CD14-positive monocyte (primary cell): ENCODE data around the gene RPS6KA5. TPM values are rescaled to one million over a fixed set of nuclear protein-coding genes. Genes with fewer than 3 reads are reported as not detected.

Experiments
- DNase-seq, 3 donors: peaks; one replicate each; pipeline ENCODE4 v3.0.0-alpha.2; 2011 to 2022
- H2AFZ ChIP-seq: 2 replicates; pipeline ENCODE4 v1.6.0; 2012; ENCODE audit warnings: mild to moderate bottlenecking, low read depth, low read length, inconsistent platforms; ENCODE audit not compliant: insufficient read depth, poor library complexity, severe bottlenecking
- H3K27ac ChIP-seq, 2 donors: 1 replicate in 1 of 2; 2 replicates in 1 of 2; pipeline ENCODE4 v1.5.1; 2012 to 2013; ENCODE audit warnings: low read length in 2 of 2, control low read depth in 1 of 2, inconsistent platforms in 1 of 2, low read depth in 1 of 2, mild to moderate bottlenecking in 1 of 2
- H3K27me3 ChIP-seq, 2 donors: one replicate each; pipeline versions ENCODE4 v1.6.0 to v1.6.1; 2011 to 2013; ENCODE audit warnings: low read length in 2 of 2; ENCODE audit not compliant: control insufficient read depth in 2 of 2, insufficient read depth in 2 of 2
- H3K36me3 ChIP-seq, 2 donors: replicated peaks in 1 of 2; 1 replicate in 1 of 2; 2 replicates in 1 of 2; pipeline versions ENCODE4 v1.5.1 to v1.6.1; 2012 to 2013; ENCODE audit warnings: low read length in 2 of 2, control low read depth in 1 of 2, inconsistent platforms in 1 of 2, mild to moderate bottlenecking in 1 of 2; ENCODE audit not compliant: insufficient read depth in 2 of 2, control insufficient read depth in 1 of 2
- H3K4me1 ChIP-seq, 2 donors: 1 replicate in 1 of 2; 2 replicates in 1 of 2; pipeline versions ENCODE4 v1.5.1 to v1.6.1; 2012 to 2013; ENCODE audit warnings: low read length in 2 of 2, control low read depth in 1 of 2, inconsistent platforms in 1 of 2, mild to moderate bottlenecking in 1 of 2, moderate library complexity in 1 of 2; ENCODE audit not compliant: insufficient read depth in 2 of 2, control insufficient read depth in 1 of 2
- H3K4me2 ChIP-seq: replicated peaks from 2 replicates; pipeline ENCODE3; 2012; ENCODE audit warnings: low read length, moderate library complexity, mild to moderate bottlenecking; ENCODE audit not compliant: poor library complexity, severe bottlenecking; ENCODE audit errors: extremely low read depth
- H3K4me3 ChIP-seq, 3 experiments: fragments of 200-600 bp in 1 of 3; sonication (generic) in 1 of 3; replicated peaks in 1 of 3; 1 replicate in 2 of 3; 2 replicates in 1 of 3; pipeline ENCODE4 v1.5.1; 2011 to 2013; ENCODE audit warnings: low read length in 3 of 3, mild to moderate bottlenecking in 3 of 3, control low read depth in 2 of 3, low read depth in 2 of 3, inconsistent platforms in 1 of 3, moderate library complexity in 1 of 3
- H3K79me2 ChIP-seq: 2 replicates; pipeline ENCODE4 v1.6.0; 2012; ENCODE audit warnings: mild to moderate bottlenecking, control low read depth, inconsistent platforms, low read length, moderate library complexity; ENCODE audit not compliant: insufficient read depth
- H3K9ac ChIP-seq: 2 replicates; pipeline ENCODE4 v1.6.0; 2017; ENCODE audit warnings: low read length, mild to moderate bottlenecking; ENCODE audit not compliant: insufficient read depth, poor library complexity, severe bottlenecking
- H3K9me3 ChIP-seq, 2 donors: replicated peaks in 1 of 2; 1 replicate in 1 of 2; 2 replicates in 1 of 2; pipeline versions ENCODE4 v1.5.1 to v1.6.1; 2012 to 2013; ENCODE audit warnings: low read length in 2 of 2, control low read depth in 1 of 2; ENCODE audit not compliant: control insufficient read depth in 1 of 2, insufficient read depth in 1 of 2
- H4K20me1 ChIP-seq: 2 replicates; pipeline ENCODE4 v1.6.0; 2012; ENCODE audit warnings: mild to moderate bottlenecking, low read length, control low read depth, moderate library complexity; ENCODE audit not compliant: insufficient read depth
- H3K27ac Mint-ChIP-seq, 7 donors: one replicate each; pipeline ENCODE4 v1.8.0; 2020; ENCODE audit warnings: mild to moderate bottlenecking in 7 of 7, mixed read lengths in 7 of 7, moderate library complexity in 6 of 7, inconsistent platforms in 2 of 7
- H3K27me3 Mint-ChIP-seq, 3 donors: one replicate each; pipeline ENCODE4 v1.8.0; 2021 to 2022; ENCODE audit warnings: low read depth in 3 of 3, mild to moderate bottlenecking in 3 of 3, mixed read lengths in 3 of 3, moderate library complexity in 3 of 3, inconsistent platforms in 1 of 3
- H3K36me3 Mint-ChIP-seq, 2 donors: one replicate each; pipeline ENCODE4 v1.8.0; 2020; ENCODE audit warnings: mixed read lengths in 2 of 2, inconsistent platforms in 1 of 2, mild to moderate bottlenecking in 1 of 2
- H3K4me1 Mint-ChIP-seq: one replicate; pipeline ENCODE4 v1.8.0; 2020; ENCODE audit warnings: mild to moderate bottlenecking, mixed read lengths
- H3K4me3 Mint-ChIP-seq, 2 donors: one replicate each; pipeline ENCODE4 v1.8.0; 2020; ENCODE audit warnings: mild to moderate bottlenecking in 2 of 2, mixed read lengths in 2 of 2, moderate library complexity in 1 of 2
- H3K9me3 Mint-ChIP-seq, 7 donors: one replicate each; pipeline ENCODE4 v1.8.0; 2020 to 2022; ENCODE audit warnings: mixed read lengths in 7 of 7, mild to moderate bottlenecking in 6 of 7, moderate library complexity in 6 of 7, inconsistent platforms in 2 of 7
- CTCF ChIP-seq: fragments of 200-600 bp; IDR thresholded peaks from one replicate; pipeline ENCODE4 v1.8.0; 2022; ENCODE audit warnings: antibody characterized with exemption, mild to moderate bottlenecking
- WGBS: methylation state at CpG from one replicate; pipeline ENCODE4 v1.1.5; 2013; ENCODE audit warnings: missing lambda C conversion rate; ENCODE audit not compliant: insufficient coverage; 5-methylcytosine and 5-hydroxymethylcytosine counted together
- intact Hi-C, 2 donors: fragments of 100-400 bp; cut with micrococcal nuclease; formaldehyde crosslinking; loops; one replicate each; pipeline versions ENCODE4 v1.15.0 to v1.15.1; 2023
- polyA plus RNA-seq, 3 donors: library from polyadenylated mRNA; depleted of rRNA in 1 of 3; unstranded in 2 of 3; stranded (reverse) in 1 of 3; fragments of 300-500 nt in 2 of 3; fragments of >200 nt in 1 of 3; fragmentation: Illumina TruSeq in 2 of 3; gene quantifications; 1 replicate in 2 of 3; 2 replicates in 1 of 3; pipeline ENCODE4 v1.2.3, GENCODE V29; 2012 to 2021

The RPS6KA5 gene
- polyA plus RNA-seq, 3 donors = 4.4 to 10.1 (median 7.9) TPM

DNA sequence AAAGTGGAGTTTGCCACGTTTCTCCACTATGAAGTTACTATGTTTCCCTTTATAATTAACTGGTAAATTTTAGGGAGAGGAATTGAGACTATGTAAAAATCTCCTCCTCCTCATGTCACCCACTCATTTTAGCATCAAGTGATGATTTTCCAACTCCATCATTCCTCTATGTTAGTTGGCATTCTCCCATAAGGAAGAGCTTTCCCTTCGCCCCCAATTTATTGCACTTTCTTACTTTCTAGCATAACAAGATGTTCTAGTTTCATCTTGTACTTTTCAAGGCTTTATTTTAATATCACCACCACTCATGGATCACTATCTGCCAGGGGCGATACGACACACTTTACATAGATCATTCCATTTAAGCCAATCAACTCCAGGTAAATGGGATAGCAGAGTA, 97.1 kb downstream of the RPS6KA5 start:
- Histone ChIP-seq H4K20me1 (no peaks in the 10 kb centered on the region), H3K9me3 (peaks cover 21 to 25% of the 10 kb centered on the region in 2 donors), H2AFZ (no peak overlapping the region), H3K27ac (no peak overlapping the region), H3K27me3 (no peaks in the 10 kb centered on the region), H3K36me3 (peaks cover 2 to 14% of the 10 kb centered on the region in 2 donors), H3K4me1 (peaks cover 0 to 5% of the 10 kb centered on the region in 2 donors), H3K9ac (no peak overlapping the region), H3K4me3 (no peak overlapping the region), H3K4me2 (no peak overlapping the region), H3K79me2 (no peaks in the 10 kb centered on the region)
- Mint-ChIP-seq H3K27ac (no peak overlapping the region), H3K4me3 (no peak overlapping the region), H3K4me1 (peaks cover 3% of the 10 kb centered on the region), H3K9me3 (peaks cover 16 to 37% (median 24%) of the 10 kb centered on the region in 7 donors), H3K27me3 (peaks cover 0 to 2% (median 2%) of the 10 kb centered on the region in 3 donors), H3K36me3 (peaks cover 23 to 41% of the 10 kb centered on the region in 2 donors)
- WGBS = 100% methylated on average over 1 of the region's 4 CpGs
- no peak for DNase-seq
- TF ChIP-seq CTCF = no peak
- intact Hi-C loops = no loop called here

- Histone ChIP-seq H3K9me3 (peaks cover 19 to 20% of the 10 kb centered on the region in 2 donors), H3K4me3 (no peak overlapping the region), H3K27ac (no peak overlapping the region), H3K36me3 (peaks cover 2 to 16% of the 10 kb centered on the region in 2 donors), H4K20me1 (no peaks in the 10 kb centered on the region), H3K4me2 (no peak overlapping the region), H3K4me1 (no peaks in the 10 kb centered on the region), H2AFZ (no peak overlapping the region), H3K27me3 (no peaks in the 10 kb centered on the region), H3K79me2 (no peaks in the 10 kb centered on the region), H3K9ac (no peak overlapping the region)
- no peak for TF ChIP-seq CTCF
- Mint-ChIP-seq H3K27ac (no peak overlapping the region), H3K4me3 (no peak overlapping the region), H3K36me3 (peaks cover 21 to 39% of the 10 kb centered on the region in 2 donors), H3K9me3 (peaks cover 11 to 31% (median 20%) of the 10 kb centered on the region in 7 donors), H3K27me3 (peaks cover 0 to 2% (median 2%) of the 10 kb centered on the region in 3 donors), H3K4me1 (no peaks in the 10 kb centered on the region)
- intact Hi-C loops = no loop called here
- 100% methylated on average over 3 of the region's 11 CpGs for WGBS
- no peak for DNase-seq
Measured at GRCh38 chr14:90962505-90963109, 97.8 kb downstream of the RPS6KA5 start.
